ENCODE data around the gene TBATA. TPM values are rescaled to one million over a fixed set of nuclear protein-coding genes. Genes with fewer than 3 reads are reported as not detected.

Gene TBATA
- total and polyA plus RNA-seq, 10 donors, result 0.45 to 2.9 (median 0.63) TPM; not detected in 2

DNA sequence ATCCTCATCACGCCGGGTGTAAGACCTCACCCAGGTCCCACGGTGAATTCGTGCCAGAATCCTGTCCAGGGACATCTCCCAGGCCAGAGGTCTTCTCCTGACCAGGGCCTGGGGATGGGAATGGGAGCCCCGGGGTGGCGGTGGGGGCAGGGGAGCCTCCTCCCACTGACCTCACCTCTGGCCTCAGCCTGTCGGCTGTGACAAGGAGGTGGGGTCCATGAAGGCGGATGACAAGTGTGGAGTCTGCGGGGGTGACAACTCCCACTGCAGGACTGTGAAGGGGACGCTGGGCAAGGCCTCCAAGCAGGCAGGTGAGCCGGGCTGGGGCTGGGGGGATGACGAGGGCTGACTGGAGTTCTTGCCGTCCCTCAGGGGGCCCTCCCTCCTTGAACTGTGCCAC is 41.3 kb downstream of the TBATA start:
- H3K4me1 ChIP-seq, result peaks cover 0 to 18% (median 10%) of the 10 kb centered on the region in 6 donors

GRCh38 chr10:70743430-70743788 is 41.8 kb downstream of the TBATA start:
- H3K4me1 ChIP-seq, result peaks cover 0 to 18% (median 10%) of the 10 kb centered on the region in 6 donors
- H3K36me3 ChIP-seq, result no peaks in the 10 kb centered on the region
- WGBS, 5 donors, result 86 to 95% (median 91%) methylated on average over 17 of the region's 17 CpGs
- DNase-seq, result peak; percentile 59
- H3K4me3 ChIP-seq, result no peak overlapping the region
- H3K27me3 ChIP-seq (replicated peaks in 1 of 7), result no peaks in the 10 kb centered on the region
- H3K27ac ChIP-seq, result peak overlapping the region in 2 of 8 donors; percentile 0 to 36
- H3K9me3 ChIP-seq, result no peaks in the 10 kb centered on the region
- intact Hi-C loops (cut with DNase I; ENCODE audit: low total_unique reads), result no loop called here
- TF ChIP-seq, protein P1, sequence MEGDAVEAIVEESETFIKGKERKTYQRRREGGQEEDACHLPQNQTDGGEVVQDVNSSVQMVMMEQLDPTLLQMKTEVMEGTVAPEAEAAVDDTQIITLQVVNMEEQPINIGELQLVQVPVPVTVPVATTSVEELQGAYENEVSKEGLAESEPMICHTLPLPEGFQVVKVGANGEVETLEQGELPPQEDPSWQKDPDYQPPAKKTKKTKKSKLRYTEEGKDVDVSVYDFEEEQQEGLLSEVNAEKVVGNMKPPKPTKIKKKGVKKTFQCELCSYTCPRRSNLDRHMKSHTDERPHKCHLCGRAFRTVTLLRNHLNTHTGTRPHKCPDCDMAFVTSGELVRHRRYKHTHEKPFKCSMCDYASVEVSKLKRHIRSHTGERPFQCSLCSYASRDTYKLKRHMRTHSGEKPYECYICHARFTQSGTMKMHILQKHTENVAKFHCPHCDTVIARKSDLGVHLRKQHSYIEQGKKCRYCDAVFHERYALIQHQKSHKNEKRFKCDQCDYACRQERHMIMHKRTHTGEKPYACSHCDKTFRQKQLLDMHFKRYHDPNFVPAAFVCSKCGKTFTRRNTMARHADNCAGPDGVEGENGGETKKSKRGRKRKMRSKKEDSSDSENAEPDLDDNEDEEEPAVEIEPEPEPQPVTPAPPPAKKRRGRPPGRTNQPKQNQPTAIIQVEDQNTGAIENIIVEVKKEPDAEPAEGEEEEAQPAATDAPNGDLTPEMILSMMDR (IDR thresholded peaks at IDR 0.05 in 8 of 11, conservative IDR thresholded peaks at IDR 0.05 in 3 of 11), result no peak
- TF ChIP-seq POLR2AphosphoS5 (IDR thresholded peaks at IDR 0.05), result no peak
- no peak for TF ChIP-seq POLR2A (IDR thresholded peaks at IDR 0.05)

More for the DNA sequence above, 41.3 kb downstream of the TBATA start:
- H3K4me3 ChIP-seq, result no peak overlapping the region
- intact Hi-C loops (cut with DNase I; ENCODE audit: low total_unique reads), result no loop called here
- no peaks in the 10 kb centered on the region for H3K9me3 ChIP-seq
- no peaks in the 10 kb centered on the region for H3K36me3 ChIP-seq
- no peak overlapping the region for H3K27ac ChIP-seq
- peak; percentile 68 for DNase-seq
- H3K27me3 ChIP-seq (replicated peaks in 1 of 7), result no peaks in the 10 kb centered on the region
- WGBS, 5 donors, result 86 to 94% (median 93%) methylated on average over 9 to 13 of the region's 13 CpGs
- TF ChIP-seq, protein P1 (IDR thresholded peaks at IDR 0.05 in 8 of 11, conservative IDR thresholded peaks at IDR 0.05 in 3 of 11), result no peak
- TF ChIP-seq POLR2A (IDR thresholded peaks at IDR 0.05) (no peak), POLR2AphosphoS5 (IDR thresholded peaks at IDR 0.05) (no peak)

DNA sequence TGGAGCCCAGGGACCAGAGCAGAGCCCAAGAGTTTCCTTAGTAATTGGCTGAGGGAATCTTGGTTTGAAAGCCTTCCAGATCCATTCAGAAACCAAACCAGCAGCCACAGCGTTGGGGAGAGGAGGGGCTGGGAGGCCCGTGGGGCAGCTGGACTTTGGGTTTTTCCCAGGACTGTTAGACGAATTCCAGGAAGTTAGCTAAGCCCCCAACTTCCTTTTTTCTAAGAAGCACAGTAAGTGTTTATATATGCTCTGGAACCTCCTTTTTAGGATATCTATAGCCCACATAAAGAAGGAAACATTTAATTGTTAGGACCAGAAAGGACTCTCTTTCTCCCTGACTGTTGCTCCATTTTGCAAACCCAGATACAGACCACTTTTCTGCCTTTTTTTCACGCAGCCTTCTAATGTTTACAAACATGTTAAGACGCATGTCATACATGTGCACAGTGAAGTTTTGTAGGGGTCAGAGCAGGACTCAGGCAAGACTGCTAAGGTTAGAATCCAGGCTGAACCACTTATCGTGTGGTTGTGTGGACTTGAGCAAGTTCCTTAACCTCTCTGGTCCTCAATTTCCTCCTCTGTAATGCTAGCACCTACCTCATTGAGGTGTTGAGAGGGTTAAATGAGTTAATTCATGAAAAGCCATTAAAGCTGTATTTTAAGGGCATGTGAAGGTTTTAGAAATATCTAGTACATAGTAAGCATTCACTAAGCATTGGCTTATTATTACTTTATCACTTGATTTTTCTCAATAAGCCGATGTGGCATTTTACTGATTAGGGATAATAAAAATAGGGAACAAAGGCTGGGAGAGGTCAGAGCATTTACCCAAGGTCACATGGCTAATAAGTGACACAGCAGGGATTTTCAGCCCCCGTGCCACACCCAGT is 42.4 kb downstream of the TBATA start:
- Histone ChIP-seq H3K4me3 (no peak overlapping the region), H3K4me1 (peaks cover 0 to 18% (median 10%) of the 10 kb centered on the region in 6 donors), H3K36me3 (no peaks in the 10 kb centered on the region), H3K9me3 (no peaks in the 10 kb centered on the region), H3K27ac (peak overlapping the region in 5 of 8 donors; percentile 0 to 39 (median 23)), H3K27me3 (replicated peaks in 1 of 7) (no peaks in the 10 kb centered on the region)
- TF ChIP-seq POLR2A (IDR thresholded peaks at IDR 0.05) (no peak), POLR2AphosphoS5 (IDR thresholded peaks at IDR 0.05) (no peak)
- TF ChIP-seq, protein P1 (IDR thresholded peaks at IDR 0.05 in 8 of 11, conservative IDR thresholded peaks at IDR 0.05 in 3 of 11), result no peak
- intact Hi-C loops (cut with DNase I; ENCODE audit: low total_unique reads), result no loop called here
- peak; percentile 72 for DNase-seq
- WGBS, 5 donors, result 29 to 39% (median 34%) methylated on average over 8 of the region's 8 CpGs

Data from spleen (tissue), 11 donors.